NT2/D1 (cell line): ENCODE data around the gene CUEDC2.
A peak's percentile ranks its signal among the peaks of the same experiment; 100 is the strongest.

Experiments used
- DNase-seq: peaks from one replicate; pipeline ENCODE4 v3.0.0-alpha.2; 2011; ENCODE audit warnings: low read depth, low spot score
- H3K27me3 ChIP-seq: 2 replicates; pipeline ENCODE4 v1.6.0; 2011; ENCODE audit warnings: mild to moderate bottlenecking; ENCODE audit not compliant: insufficient read length, insufficient read depth
- H3K36me3 ChIP-seq: 2 replicates; pipeline ENCODE4 v1.6.1; 2011; ENCODE audit warnings: mild to moderate bottlenecking, low read length, mixed read lengths; ENCODE audit not compliant: insufficient read depth, insufficient read length
- H3K4me1 ChIP-seq: 2 replicates; pipeline ENCODE4 v1.5.1; 2011; ENCODE audit not compliant: insufficient read depth, insufficient read length
- H3K4me3 ChIP-seq: 2 replicates; pipeline ENCODE4 v1.5.1; 2011; ENCODE audit warnings: low read depth; ENCODE audit not compliant: insufficient read length
- H3K9ac ChIP-seq: 2 replicates; pipeline ENCODE4 v1.6.0; 2011; ENCODE audit warnings: low read depth; ENCODE audit not compliant: insufficient read length
- H3K9me3 ChIP-seq: 2 replicates; pipeline ENCODE4 v1.5.1; 2011; ENCODE audit warnings: mild to moderate bottlenecking, low read length; ENCODE audit not compliant: insufficient read depth
- SUZ12 ChIP-seq: IDR thresholded peaks from 2 replicates; pipeline ENCODE4 v1.6.1; 2011; ENCODE audit not compliant: insufficient read length, insufficient read depth; ENCODE audit errors: extremely low read depth
- YY1 ChIP-seq: IDR thresholded peaks from 2 replicates; pipeline ENCODE4 v1.6.1; 2011; ENCODE audit not compliant: insufficient read length, insufficient read depth
- ZNF274 ChIP-seq: IDR thresholded peaks from 2 replicates; pipeline ENCODE4 v1.6.1; 2011; ENCODE audit warnings: mild to moderate bottlenecking, low read depth, low read length

CUEDC2 gene

DNA sequence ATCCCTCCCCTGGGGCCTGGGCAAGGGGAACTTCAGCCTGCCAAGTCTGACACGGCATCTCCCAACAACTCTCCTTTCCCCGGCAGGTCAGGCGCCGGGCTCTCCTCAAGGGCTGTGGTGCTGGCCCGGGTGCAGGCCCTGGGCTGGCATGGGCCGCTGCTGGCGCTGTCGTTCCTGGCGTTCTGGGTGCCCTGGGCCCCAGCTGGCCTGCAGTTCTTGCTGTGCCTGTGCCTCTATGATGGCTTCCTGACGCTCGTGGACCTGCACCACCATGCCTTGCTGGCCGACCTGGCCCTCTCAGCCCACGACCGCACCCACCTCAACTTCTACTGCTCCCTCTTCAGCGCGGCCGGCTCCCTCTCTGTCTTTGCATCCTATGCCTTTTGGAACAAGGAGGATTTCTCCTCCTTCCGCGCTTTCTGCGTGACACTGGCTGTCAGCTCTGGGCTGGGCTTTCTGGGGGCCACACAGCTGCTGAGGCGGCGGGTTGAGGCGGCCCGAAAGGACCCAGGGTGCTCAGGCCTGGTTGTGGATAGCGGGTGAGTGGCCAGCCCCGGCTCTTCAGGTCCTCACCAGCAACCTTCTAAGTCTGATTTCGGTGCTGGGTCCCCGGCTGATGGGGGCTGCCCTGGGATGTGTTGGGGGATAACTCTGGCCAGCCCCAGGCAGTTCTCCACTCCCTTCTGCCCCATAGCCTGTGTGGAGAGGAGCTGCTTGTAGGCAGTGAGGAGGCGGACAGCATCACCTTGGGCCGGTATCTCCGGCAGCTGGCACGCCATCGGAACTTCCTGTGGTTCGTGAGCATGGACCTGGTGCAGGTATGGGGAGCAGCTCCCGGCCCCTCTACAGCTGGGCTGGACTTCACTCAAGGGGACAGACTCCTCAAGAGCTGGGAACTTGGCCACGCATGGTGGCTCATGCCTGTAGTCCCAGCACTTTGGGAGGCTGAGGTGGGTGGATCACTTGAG lies 38.5 kb upstream of the CUEDC2 start:
- Histone ChIP-seq H3K36me3 (peaks cover 4% of the 10 kb centered on the region), H3K27me3 (no peaks in the 10 kb centered on the region), H3K4me3 (no peak overlapping the region), H3K9me3 (no peaks in the 10 kb centered on the region), H3K4me1 (no peaks in the 10 kb centered on the region), H3K9ac (no peak overlapping the region)
- no peak for TF ChIP-seq ZNF274
- TF ChIP-seq SUZ12 = no peak
- TF ChIP-seq YY1 = no peak
- no peak for DNase-seq

DNA sequence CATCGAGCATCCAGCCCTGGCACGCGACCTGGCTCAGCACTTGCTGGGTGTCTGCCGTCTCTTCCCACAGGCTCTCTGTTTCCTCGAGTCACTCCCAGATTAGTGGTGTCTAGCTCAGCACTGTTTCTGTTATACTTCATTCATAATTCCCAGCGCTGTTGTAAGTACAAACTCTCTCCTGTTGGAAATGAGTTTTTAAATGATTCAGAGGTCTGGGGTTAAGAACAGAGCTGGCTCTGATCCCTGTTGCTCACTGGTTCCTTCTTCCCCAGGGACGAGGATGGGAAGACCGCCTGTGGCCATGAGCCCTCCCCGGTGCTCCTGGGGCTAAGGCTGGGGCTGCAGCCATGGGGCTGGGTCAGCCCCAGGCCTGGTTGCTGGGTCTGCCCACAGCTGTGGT lies 36.3 kb upstream of the CUEDC2 start:
- Histone ChIP-seq H3K36me3 (no peaks in the 10 kb centered on the region), H3K9ac (no peak overlapping the region), H3K27me3 (no peaks in the 10 kb centered on the region), H3K9me3 (no peaks in the 10 kb centered on the region), H3K4me3 (no peak overlapping the region), H3K4me1 (peaks cover 2% of the 10 kb centered on the region)
- TF ChIP-seq SUZ12 = no peak
- no peak for TF ChIP-seq ZNF274
- no peak for DNase-seq

DNA sequence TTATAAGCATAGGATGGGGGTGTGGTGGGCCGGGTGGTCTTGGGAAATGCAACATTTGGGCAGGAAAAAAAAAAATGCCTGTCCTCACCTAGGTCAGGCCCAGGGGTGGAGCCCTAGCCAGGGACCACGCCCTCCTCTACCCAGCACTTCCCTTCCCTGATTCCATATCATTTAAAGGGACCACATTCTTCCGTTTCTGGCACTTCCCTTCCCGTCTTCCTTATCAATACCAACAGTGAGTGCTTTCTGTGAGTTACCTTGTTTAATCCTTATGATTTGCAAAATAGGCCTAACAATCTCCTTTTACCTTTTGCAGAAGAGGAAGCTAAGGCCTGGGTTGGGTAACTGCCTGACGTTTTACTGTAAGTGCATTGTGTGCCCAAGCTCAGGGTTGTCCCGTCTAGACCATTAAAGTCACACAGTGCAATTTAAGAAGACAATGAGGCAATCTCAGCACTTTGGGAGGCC lies 35.6 kb upstream of the CUEDC2 start:
- Histone ChIP-seq H3K36me3 (no peaks in the 10 kb centered on the region), H3K4me1 (peaks cover 2% of the 10 kb centered on the region), H3K9ac (no peak overlapping the region), H3K9me3 (no peaks in the 10 kb centered on the region), H3K4me3 (no peak overlapping the region), H3K27me3 (no peaks in the 10 kb centered on the region)
- DNase-seq = no peak
- TF ChIP-seq ZNF274 (no peak), SUZ12 (no peak), YY1 (no peak)

DNA sequence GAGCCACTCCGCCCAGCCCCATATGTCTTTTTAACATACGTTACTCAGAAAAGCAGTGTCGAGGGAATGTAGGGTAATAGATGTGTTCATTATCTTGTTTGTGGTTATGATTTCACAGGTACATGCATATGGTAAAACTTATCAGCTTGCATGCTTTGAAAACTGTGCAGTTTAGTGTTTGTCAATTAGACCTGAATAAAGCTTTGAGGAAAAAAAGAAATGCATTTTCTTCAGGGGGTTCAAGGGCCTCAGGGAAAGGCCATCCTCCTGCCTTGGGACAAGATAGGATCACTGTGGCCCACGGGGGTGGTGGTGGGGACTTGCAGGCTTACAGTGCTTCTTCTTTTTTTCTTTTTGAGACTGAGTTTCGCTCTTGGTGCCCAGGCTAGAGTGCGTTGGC lies 34.9 kb upstream of the CUEDC2 start:
- TF ChIP-seq SUZ12 (no peak), YY1 (no peak), ZNF274 (no peak)
- no peak overlapping the region for H3K4me3 ChIP-seq
- DNase-seq = no peak
- no peaks in the 10 kb centered on the region for H3K36me3 ChIP-seq
- peaks cover 2% of the 10 kb centered on the region for H3K4me1 ChIP-seq
- H3K9me3 ChIP-seq = no peaks in the 10 kb centered on the region
- H3K27me3 ChIP-seq = no peaks in the 10 kb centered on the region
- H3K9ac ChIP-seq = no peak overlapping the region

DNA sequence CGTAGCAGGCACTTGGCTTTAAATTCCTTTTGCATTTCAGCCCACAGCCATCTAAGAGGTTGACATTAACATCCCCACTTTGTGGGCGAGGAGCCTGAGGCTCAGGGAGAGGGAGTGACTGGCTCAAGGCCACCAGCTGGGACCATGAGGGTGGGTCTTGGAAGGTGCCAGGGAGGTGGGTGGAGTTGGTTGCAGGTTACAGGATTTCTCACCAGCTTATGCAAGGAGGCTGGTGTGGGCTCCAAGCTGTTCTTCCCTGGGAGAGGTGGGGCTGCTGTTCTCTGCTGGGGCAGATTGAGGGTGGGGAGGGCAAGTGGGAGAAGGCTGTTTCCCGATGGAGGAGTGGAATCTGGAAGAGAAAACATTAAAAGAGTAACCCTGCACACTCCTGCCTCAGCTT lies 33.1 kb upstream of the CUEDC2 start:
- DNase-seq = no peak

DNA sequence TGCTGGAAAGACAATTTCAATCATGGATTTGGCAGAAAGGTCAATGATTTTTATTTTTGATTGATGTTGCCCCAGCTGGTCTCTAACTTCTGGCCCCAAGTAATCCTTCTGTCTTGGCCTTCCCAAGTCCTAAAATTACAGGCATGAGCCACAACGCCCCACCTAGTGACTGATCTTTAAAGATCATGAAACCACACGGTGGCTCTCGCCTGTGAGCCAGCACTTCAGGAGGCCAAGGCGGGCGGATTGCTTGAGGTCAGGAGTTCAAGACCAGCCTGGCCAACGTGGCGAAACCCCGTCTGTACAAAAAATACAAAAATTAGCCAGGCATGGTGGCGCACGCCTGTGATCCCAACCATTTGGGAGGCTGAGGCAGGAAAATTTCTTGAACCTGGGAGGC lies 31.6 kb upstream of the CUEDC2 start:
- no peak for TF ChIP-seq SUZ12
- TF ChIP-seq ZNF274 = no peak
- TF ChIP-seq YY1 = no peak
- peak overlapping the region; percentile 10 for H3K4me3 ChIP-seq
- H3K9me3 ChIP-seq = no peaks in the 10 kb centered on the region
- H3K36me3 ChIP-seq = no peaks in the 10 kb centered on the region
- H3K4me1 ChIP-seq = peaks cover 4% of the 10 kb centered on the region
- H3K9ac ChIP-seq = peak overlapping the region; percentile 50
- DNase-seq = no peak
- H3K27me3 ChIP-seq = no peaks in the 10 kb centered on the region

More for the DNA sequence above, 33.1 kb upstream of the CUEDC2 start:
- Histone ChIP-seq H3K9ac (no peak overlapping the region), H3K27me3 (no peaks in the 10 kb centered on the region), H3K9me3 (no peaks in the 10 kb centered on the region), H3K4me1 (peaks cover 4% of the 10 kb centered on the region), H3K36me3 (no peaks in the 10 kb centered on the region), H3K4me3 (no peak overlapping the region)
- TF ChIP-seq SUZ12 (no peak), ZNF274 (no peak), YY1 (no peak)

DNA sequence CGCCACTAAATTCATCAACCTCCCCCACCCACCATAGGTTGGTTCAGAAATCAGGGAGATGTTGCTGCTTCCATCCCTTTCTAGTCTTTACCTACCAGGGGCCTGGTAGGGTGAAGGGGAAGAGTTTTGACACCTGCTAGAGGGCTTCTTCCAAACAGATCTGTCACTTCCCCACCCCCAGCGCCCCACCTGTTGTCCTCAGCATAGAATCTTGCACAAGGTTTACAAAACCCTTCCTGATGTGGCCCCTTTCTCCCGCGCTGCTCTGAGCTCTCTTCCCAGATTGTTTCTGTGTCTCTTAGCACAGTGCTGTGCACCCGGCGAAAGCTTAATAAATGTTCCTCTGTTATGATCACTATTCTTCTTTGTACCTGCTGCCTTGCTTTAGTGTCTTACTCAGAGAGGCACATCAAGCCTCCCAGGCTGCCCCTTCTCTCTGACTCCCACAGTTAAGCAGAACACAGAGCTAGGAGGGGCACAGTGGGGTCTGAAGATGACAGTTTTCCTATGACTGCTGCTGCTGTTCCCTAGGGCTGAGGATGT lies 30.2 kb upstream of the CUEDC2 start:
- H3K4me1 ChIP-seq = peaks cover 4% of the 10 kb centered on the region
- H3K9me3 ChIP-seq = no peaks in the 10 kb centered on the region
- H3K36me3 ChIP-seq = no peaks in the 10 kb centered on the region
- DNase-seq = no peak
- peak overlapping the region; percentile 20 for H3K4me3 ChIP-seq
- peak overlapping the region; percentile 5 for H3K9ac ChIP-seq
- TF ChIP-seq YY1 (no peak), SUZ12 (no peak), ZNF274 (no peak)
- H3K27me3 ChIP-seq = no peaks in the 10 kb centered on the region
